ENCODE results near the gene ZBTB49.
A peak's percentile ranks its signal among the peaks of the same experiment; 100 is the strongest.
"Not testable (repeated sequence)": the region's sequence is repeated elsewhere in the genome, so short reads cannot be mapped to it uniquely, and the experiment has no call there.

Gene ZBTB49

GRCh38 chr4:4327652-4328121, 37.6 kb downstream of the ZBTB49 start:
- peak; percentile 30 for DNase-seq

GRCh38 chr4:4328206-4328605, 38.2 kb downstream of the ZBTB49 start:
- DNase-seq = no peak

- DNase-seq = peak; percentile 17
These were observed 38.8 kb downstream of the ZBTB49 start for GRCh38 chr4:4328840-4329239.

GRCh38 chr4:4329496-4329895, 39.4 kb downstream of the ZBTB49 start:
- peak; percentile 17 for DNase-seq

GRCh38 chr4:4330794-4331193, 40.7 kb downstream of the ZBTB49 start:
- peak; percentile 34 for DNase-seq

- no peak for DNase-seq
These were observed 42.5 kb downstream of the ZBTB49 start for GRCh38 chr4:4332529-4332928.

- DNase-seq = peak; percentile 51
These were observed 43.2 kb downstream of the ZBTB49 start for GRCh38 chr4:4333265-4333706.

GRCh38 chr4:4334798-4335520, 44.9 kb downstream of the ZBTB49 start:
- DNase-seq = peak; percentile 89

GRCh38 chr4:4338210-4339001, 48.4 kb downstream of the ZBTB49 start:
- no peak for DNase-seq

- DNase-seq = no peak
These were observed 49.5 kb downstream of the ZBTB49 start for GRCh38 chr4:4339504-4340085.

GRCh38 chr4:4341861-4342650, 52.0 kb downstream of the ZBTB49 start:
- no peak for DNase-seq

GRCh38 chr4:4343038-4343437, 53.0 kb downstream of the ZBTB49 start:
- DNase-seq = no peak

- DNase-seq = no peak
These were observed 55.0 kb downstream of the ZBTB49 start for GRCh38 chr4:4344915-4345527.

GRCh38 chr4:4347585-4347984, 57.5 kb downstream of the ZBTB49 start:
- DNase-seq = no peak

GRCh38 chr4:4348585-4348984, 58.5 kb downstream of the ZBTB49 start:
- not testable (repeated sequence) for DNase-seq

GRCh38 chr4:4349867-4350266, 59.8 kb downstream of the ZBTB49 start:
- no peak for DNase-seq

- DNase-seq = no peak
These were observed 60.9 kb downstream of the ZBTB49 start for GRCh38 chr4:4350909-4351308.

GRCh38 chr4:4355302-4355701, 65.3 kb downstream of the ZBTB49 start:
- no peak for DNase-seq

- DNase-seq = no peak
These were observed 66.3 kb downstream of the ZBTB49 start for GRCh38 chr4:4356106-4357041.

- no peak for DNase-seq
These were observed 68.2 kb downstream of the ZBTB49 start for GRCh38 chr4:4358093-4358854.
